Gastroesophageal sphincter (tissue), 3 donors: ENCODE measurements around the gene LSM10.

Source experiments
- POLR2A ChIP-seq, 2 donors: fragments of 450-650 bp; IDR thresholded peaks; one replicate each; pipeline ENCODE4 v1.6.1; 2017; ENCODE audit warnings: antibody characterized with exemption in 2 of 2, mild to moderate bottlenecking in 2 of 2, moderate library complexity in 1 of 2
- TF ChIP-seq, protein P1 (sequence below), 4 experiments: fragments of 200-600 bp in 2 of 4; fragments of 450-650 bp in 2 of 4; sonication (generic) in 1 of 4; IDR thresholded peaks; one replicate each; pipeline ENCODE4 v1.5.1; 2017 to 2019; ENCODE audit warnings: antibody characterized with exemption in 4 of 4, mild to moderate bottlenecking in 2 of 4, moderate library complexity in 2 of 4

DNA sequence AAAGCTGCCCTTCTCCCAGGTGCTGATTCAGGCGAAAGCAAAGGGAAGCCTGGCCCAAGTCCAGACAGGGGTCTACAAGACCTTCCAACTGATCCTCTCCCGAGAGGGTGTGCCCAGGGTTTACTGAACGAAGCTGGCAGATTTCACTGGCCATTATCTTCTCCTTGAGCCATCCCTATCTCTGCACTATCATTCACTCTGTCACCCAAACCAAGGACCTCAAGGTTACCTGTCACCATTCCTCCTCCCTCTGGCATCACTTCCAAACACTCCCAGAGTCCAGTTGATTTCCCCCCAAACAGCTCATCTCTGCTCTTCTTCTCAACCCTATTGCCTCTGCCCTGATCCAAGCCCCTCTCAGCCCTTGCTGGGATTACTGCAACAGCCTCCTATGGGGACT lies 16.9 kb downstream of the LSM10 start:
- no peak for TF ChIP-seq POLR2A (IDR thresholded peaks at IDR 0.05)
- TF ChIP-seq, protein P1, sequence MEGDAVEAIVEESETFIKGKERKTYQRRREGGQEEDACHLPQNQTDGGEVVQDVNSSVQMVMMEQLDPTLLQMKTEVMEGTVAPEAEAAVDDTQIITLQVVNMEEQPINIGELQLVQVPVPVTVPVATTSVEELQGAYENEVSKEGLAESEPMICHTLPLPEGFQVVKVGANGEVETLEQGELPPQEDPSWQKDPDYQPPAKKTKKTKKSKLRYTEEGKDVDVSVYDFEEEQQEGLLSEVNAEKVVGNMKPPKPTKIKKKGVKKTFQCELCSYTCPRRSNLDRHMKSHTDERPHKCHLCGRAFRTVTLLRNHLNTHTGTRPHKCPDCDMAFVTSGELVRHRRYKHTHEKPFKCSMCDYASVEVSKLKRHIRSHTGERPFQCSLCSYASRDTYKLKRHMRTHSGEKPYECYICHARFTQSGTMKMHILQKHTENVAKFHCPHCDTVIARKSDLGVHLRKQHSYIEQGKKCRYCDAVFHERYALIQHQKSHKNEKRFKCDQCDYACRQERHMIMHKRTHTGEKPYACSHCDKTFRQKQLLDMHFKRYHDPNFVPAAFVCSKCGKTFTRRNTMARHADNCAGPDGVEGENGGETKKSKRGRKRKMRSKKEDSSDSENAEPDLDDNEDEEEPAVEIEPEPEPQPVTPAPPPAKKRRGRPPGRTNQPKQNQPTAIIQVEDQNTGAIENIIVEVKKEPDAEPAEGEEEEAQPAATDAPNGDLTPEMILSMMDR (IDR thresholded peaks at IDR 0.05) = no peak
